ENCODE measurements around the gene SRGN.

Gene SRGN

DNA sequence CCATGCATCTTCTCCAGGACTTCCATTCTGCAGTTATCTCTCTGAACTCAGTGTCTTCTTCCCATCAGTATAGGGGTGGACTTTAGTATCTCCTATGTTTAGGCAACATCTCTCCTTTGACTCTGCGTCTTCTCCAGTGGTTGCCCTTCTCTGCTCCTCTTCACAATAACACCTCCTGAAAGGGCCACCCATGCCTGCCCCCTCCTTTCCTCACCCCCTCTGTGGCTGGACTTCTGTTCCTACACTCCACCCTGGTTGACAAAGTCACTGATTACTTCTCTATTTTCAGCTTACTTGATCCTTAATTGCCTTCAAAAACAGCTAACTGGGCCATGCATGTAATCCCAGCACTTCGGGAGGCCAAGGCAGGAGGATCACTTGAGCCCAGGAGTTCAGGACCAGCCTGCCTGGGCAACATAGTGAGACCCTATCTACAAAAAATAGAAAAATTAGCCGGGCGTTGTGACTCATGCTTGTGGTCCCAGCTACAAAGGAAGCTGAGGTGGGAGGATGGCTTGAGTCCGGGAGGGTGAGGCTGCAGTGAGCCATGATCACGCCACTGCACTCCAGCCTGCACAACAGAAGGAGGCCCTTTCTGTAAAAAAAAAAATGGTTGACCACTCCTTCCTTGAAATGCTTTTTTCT is 13.7 kb downstream of the SRGN start:
- H4K20me1 ChIP-seq (ENCODE audit: insufficient read depth, low read length), result no peaks in the 10 kb centered on the region
- no peaks in the 10 kb centered on the region for H3K79me2 ChIP-seq (ENCODE audit: insufficient read depth, low read length)
- no peak overlapping the region for H3K27ac ChIP-seq (ENCODE audit: low read depth, low read length, poor library complexity, severe bottlenecking)
- H3K4me1 ChIP-seq (ENCODE audit: insufficient read depth, low read length, severe bottlenecking), result no peaks in the 10 kb centered on the region
- H3K4me3 ChIP-seq (ENCODE audit: low read depth, low read length, poor library complexity, severe bottlenecking), result no peak overlapping the region
- H3K36me3 ChIP-seq (ENCODE audit: insufficient read depth, low read length), result no peaks in the 10 kb centered on the region; the same call in 1 of the 2 replicates
- no peaks in the 10 kb centered on the region for H3K9me2 ChIP-seq (ENCODE audit: low read depth, low read length)
- TF ChIP-seq, protein P1, sequence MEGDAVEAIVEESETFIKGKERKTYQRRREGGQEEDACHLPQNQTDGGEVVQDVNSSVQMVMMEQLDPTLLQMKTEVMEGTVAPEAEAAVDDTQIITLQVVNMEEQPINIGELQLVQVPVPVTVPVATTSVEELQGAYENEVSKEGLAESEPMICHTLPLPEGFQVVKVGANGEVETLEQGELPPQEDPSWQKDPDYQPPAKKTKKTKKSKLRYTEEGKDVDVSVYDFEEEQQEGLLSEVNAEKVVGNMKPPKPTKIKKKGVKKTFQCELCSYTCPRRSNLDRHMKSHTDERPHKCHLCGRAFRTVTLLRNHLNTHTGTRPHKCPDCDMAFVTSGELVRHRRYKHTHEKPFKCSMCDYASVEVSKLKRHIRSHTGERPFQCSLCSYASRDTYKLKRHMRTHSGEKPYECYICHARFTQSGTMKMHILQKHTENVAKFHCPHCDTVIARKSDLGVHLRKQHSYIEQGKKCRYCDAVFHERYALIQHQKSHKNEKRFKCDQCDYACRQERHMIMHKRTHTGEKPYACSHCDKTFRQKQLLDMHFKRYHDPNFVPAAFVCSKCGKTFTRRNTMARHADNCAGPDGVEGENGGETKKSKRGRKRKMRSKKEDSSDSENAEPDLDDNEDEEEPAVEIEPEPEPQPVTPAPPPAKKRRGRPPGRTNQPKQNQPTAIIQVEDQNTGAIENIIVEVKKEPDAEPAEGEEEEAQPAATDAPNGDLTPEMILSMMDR (IDR thresholded peaks at IDR 0.05; ENCODE audit: low read length), result no peak
- TF ChIP-seq EZH2 (IDR thresholded peaks at IDR 0.05; ENCODE audit: borderline replicate concordance, low read length), result no peak
- H3F3A ChIP-seq (ENCODE audit: insufficient read depth, low read length), result no peaks in the 10 kb centered on the region
- no peak overlapping the region for H3K9ac ChIP-seq (ENCODE audit: low read length)
- H2AFZ ChIP-seq (ENCODE audit: low read length), result no peak overlapping the region
- H3K4me2 ChIP-seq (ENCODE audit: low read length), result no peak overlapping the region
- H3K27me3 ChIP-seq (ENCODE audit: insufficient read depth, low read length), result no peaks in the 10 kb centered on the region
- H3K9me3 ChIP-seq (ENCODE audit: low read length), result no peaks in the 10 kb centered on the region

DNA sequence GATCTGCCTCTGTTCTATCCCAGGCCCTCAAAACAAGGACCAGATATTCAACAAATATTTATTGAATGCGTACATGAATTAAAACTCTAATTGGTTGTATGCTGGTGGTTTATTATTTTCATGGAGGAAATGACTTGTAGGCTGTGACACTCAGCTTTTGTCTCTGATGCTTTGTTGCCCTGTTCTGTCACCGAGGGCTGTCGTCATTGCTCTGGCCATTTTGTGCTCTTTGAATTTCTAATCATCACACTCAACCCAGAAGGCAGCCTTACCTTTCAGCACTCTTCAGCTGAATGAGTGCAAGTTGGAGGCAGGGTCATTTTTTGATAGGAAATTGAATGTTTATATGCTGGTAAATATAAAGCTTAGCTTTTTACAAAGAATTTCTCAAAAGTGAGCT is 14.5 kb downstream of the SRGN start:
- no peak overlapping the region for H3K4me3 ChIP-seq (ENCODE audit: low read depth, low read length, poor library complexity, severe bottlenecking)
- H3F3A ChIP-seq (ENCODE audit: insufficient read depth, low read length), result no peaks in the 10 kb centered on the region
- H4K20me1 ChIP-seq (ENCODE audit: insufficient read depth, low read length), result no peaks in the 10 kb centered on the region
- H3K27me3 ChIP-seq (ENCODE audit: insufficient read depth, low read length), result no peaks in the 10 kb centered on the region
- H3K4me2 ChIP-seq (ENCODE audit: low read length), result no peak overlapping the region
- TF ChIP-seq EZH2 (IDR thresholded peaks at IDR 0.05; ENCODE audit: borderline replicate concordance, low read length), result no peak
- TF ChIP-seq, protein P1 (IDR thresholded peaks at IDR 0.05; ENCODE audit: low read length), result no peak
- H3K36me3 ChIP-seq (ENCODE audit: insufficient read depth, low read length), result no peaks in the 10 kb centered on the region; the same call in 1 of the 2 replicates
- no peaks in the 10 kb centered on the region for H3K9me2 ChIP-seq (ENCODE audit: low read depth, low read length)
- no peaks in the 10 kb centered on the region for H3K79me2 ChIP-seq (ENCODE audit: insufficient read depth, low read length)
- no peak overlapping the region for H3K9ac ChIP-seq (ENCODE audit: low read length)
- no peak overlapping the region for H2AFZ ChIP-seq (ENCODE audit: low read length)
- H3K9me3 ChIP-seq (ENCODE audit: low read length), result no peaks in the 10 kb centered on the region
- no peaks in the 10 kb centered on the region for H3K4me1 ChIP-seq (ENCODE audit: insufficient read depth, low read length, severe bottlenecking)
- H3K27ac ChIP-seq (ENCODE audit: low read depth, low read length, poor library complexity, severe bottlenecking), result no peak overlapping the region

DNA sequence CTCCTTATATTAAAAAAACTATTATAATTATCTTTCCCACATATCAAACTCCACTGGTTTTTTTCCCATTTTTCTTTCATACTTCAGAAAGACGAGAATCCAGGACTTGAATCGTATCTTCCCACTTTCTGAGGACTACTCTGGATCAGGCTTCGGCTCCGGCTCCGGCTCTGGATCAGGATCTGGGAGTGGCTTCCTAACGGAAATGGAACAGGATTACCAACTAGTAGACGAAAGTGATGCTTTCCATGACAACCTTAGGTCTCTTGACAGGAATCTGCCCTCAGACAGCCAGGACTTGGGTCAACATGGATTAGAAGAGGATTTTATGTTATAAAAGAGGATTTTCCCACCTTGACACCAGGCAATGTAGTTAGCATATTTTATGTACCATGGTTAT is 15.9 kb downstream of the SRGN start:
- H3K4me2 ChIP-seq (ENCODE audit: low read length), result no peak overlapping the region
- H3K27me3 ChIP-seq (ENCODE audit: insufficient read depth, low read length), result no peaks in the 10 kb centered on the region
- H3K36me3 ChIP-seq (ENCODE audit: insufficient read depth, low read length), result no peaks in the 10 kb centered on the region
- no peaks in the 10 kb centered on the region for H3F3A ChIP-seq (ENCODE audit: insufficient read depth, low read length)
- H3K4me3 ChIP-seq (ENCODE audit: low read depth, low read length, poor library complexity, severe bottlenecking), result no peak overlapping the region
- TF ChIP-seq, protein P1 (IDR thresholded peaks at IDR 0.05; ENCODE audit: low read length), result no peak
- TF ChIP-seq EZH2 (IDR thresholded peaks at IDR 0.05; ENCODE audit: borderline replicate concordance, low read length), result no peak
- H3K9me2 ChIP-seq (ENCODE audit: low read depth, low read length), result no peaks in the 10 kb centered on the region
- H3K79me2 ChIP-seq (ENCODE audit: insufficient read depth, low read length), result no peaks in the 10 kb centered on the region
- no peaks in the 10 kb centered on the region for H3K4me1 ChIP-seq (ENCODE audit: insufficient read depth, low read length, severe bottlenecking)
- H2AFZ ChIP-seq (ENCODE audit: low read length), result no peak overlapping the region
- no peaks in the 10 kb centered on the region for H3K9me3 ChIP-seq (ENCODE audit: low read length)
- H3K9ac ChIP-seq (ENCODE audit: low read length), result no peak overlapping the region
- H4K20me1 ChIP-seq (ENCODE audit: insufficient read depth, low read length), result no peaks in the 10 kb centered on the region
- H3K27ac ChIP-seq (ENCODE audit: low read depth, low read length, poor library complexity, severe bottlenecking), result no peak overlapping the region
